Measurements from ENCODE around the gene FHL2.

DNA sequence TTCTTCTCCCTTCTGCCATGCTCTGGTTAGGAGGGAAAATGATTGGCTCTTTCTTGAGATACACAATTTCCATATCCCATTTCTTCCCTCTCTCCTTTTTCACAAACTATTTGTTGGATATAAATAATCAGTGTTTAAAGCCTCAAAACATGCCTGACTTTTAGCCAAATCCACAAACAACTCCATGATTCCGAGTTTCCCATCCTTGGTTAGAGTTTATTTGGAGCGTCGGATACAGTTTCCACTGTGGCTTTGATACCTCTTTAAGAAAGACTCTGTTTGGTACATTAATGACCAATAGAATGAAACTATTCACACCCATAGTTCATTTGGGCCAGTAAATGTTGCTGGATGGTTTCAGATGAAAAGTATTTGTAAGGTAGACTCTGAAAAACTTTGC, 5.9 kb upstream of the FHL2 start:
- TF ChIP-seq, protein P1, sequence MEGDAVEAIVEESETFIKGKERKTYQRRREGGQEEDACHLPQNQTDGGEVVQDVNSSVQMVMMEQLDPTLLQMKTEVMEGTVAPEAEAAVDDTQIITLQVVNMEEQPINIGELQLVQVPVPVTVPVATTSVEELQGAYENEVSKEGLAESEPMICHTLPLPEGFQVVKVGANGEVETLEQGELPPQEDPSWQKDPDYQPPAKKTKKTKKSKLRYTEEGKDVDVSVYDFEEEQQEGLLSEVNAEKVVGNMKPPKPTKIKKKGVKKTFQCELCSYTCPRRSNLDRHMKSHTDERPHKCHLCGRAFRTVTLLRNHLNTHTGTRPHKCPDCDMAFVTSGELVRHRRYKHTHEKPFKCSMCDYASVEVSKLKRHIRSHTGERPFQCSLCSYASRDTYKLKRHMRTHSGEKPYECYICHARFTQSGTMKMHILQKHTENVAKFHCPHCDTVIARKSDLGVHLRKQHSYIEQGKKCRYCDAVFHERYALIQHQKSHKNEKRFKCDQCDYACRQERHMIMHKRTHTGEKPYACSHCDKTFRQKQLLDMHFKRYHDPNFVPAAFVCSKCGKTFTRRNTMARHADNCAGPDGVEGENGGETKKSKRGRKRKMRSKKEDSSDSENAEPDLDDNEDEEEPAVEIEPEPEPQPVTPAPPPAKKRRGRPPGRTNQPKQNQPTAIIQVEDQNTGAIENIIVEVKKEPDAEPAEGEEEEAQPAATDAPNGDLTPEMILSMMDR (IDR thresholded peaks at IDR 0.05): no peak
- no peak for TF ChIP-seq POLR2A (IDR thresholded peaks at IDR 0.05)
